CD4-positive, alpha-beta T cell treated with Interleukin-15 for 4 hours (primary cell): ENCODE results near the gene FCHSD2.

Experiments
- DNase-seq: peaks from one replicate; pipeline ENCODE4 v3.0.0-alpha.2; 2020; ENCODE audit warnings: low spot score

The FCHSD2 gene

DNA sequence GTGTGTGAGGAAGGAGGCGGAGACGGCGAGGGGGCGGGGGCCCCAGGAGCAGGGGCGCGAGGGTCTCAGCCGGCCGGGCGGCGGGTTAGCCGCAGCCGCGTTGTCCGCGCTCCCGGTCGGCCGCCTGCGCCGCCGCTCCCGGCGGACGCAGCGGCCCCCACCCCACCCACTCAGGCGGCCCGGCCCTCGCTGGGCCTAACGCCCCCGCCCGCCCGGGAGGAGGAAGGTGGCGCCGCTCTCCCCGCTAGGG lies at the start of gene FCHSD2:
Gene FCHSD2, minus strand, starts transcription at position 191 of the 250 bp plus-strand sequence. CDS start 441 bp downstream, outside the sequence.
- no peak for DNase-seq

DNA sequence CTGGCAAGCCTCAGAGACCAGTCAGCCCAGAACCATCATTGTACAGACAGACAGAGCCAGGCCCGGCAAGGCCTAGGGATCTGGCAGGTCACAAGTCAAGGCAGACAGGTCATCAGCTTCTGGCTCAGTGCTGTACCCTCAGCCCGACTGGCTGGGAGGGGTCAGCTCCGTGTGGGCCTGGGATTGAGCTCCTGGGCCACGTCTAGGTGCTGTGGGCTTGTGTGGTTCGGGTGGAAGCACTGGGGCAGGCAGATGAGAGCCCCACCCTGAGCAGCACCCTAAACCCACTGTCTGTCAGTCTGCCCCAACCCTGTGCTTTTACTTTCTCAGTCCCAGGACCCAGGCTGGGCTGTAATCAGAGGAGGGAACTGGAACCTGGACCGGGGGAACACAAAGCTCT lies 49.0 kb upstream of the FCHSD2 start:
- DNase-seq: no peak

DNA sequence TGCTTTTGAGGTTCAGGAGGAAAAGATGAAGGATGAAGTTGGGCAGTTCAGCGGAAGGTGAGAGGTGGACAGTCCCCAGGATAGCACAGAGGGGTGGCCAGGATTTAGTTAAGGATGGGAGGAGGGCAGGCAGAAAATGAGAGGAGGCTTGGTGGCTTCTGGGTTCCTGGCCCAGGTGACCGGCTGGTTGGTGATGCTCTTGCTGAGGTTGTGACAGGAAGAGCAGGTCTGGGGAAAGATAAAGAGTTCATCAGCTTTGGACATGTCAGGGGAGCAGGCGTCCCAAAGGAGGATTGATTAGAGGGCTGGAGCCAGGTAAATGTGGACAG lies 48.4 kb upstream of the FCHSD2 start:
- no peak for DNase-seq

DNA sequence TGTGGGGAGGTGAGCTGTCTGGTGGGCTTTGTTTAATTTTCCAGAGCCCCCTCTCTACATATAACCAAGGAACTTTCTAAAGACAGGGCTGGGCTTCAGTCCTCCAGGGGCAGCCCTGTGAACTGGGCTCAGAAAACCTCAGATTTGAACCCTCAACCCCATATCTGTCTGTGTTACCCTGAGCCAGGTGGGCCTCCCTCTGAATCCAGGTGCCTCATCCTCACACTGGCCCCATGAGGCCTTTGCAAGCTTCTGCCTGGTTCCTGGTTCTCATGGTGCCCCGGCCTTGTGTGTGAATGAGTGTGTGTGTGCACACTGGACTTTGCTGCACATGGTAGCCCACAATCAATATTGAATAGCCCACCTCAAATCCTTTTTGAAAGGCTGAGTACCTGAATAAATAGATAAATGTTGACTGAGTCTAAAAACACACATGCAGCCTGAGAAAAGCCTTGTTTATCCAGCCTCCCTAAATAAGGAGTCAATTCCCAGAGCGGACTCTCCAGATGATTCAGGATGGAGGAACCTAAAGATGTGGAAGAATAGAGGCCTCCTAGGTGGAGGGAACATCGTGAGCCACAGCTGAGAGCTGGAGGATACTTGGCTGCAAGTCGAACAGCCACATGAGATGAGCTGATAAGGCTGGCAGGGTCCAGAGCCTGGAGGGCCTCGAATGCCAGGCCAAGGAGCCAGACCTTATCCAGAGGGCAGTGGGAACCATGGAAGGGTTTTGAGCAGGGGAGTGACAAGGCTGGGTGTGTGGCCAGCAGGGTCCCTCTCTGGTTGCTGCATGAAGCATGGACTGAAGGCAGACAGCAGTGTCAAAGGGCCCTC lies 47.8 kb upstream of the FCHSD2 start:
- DNase-seq: no peak

DNA sequence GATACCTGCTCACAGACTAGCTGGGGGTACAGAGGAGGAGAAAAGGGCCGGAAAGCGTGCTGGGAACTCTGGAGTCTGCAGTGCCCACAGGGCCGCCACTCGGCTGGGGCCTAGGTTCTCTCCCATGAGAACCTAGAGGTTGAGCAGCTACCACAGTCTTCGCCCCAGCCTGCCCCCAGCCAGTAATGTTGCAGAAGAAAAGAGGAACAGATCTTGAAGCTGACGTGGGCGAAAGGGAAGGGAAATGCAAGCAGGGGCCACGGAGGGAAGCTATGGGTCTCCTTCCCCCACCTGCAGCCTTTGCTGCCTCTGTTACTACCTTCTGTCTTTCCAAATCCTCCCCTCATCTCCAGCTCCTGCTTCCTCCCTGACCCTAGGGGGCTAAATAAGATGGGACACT lies 47.2 kb upstream of the FCHSD2 start:
- no peak for DNase-seq

DNA sequence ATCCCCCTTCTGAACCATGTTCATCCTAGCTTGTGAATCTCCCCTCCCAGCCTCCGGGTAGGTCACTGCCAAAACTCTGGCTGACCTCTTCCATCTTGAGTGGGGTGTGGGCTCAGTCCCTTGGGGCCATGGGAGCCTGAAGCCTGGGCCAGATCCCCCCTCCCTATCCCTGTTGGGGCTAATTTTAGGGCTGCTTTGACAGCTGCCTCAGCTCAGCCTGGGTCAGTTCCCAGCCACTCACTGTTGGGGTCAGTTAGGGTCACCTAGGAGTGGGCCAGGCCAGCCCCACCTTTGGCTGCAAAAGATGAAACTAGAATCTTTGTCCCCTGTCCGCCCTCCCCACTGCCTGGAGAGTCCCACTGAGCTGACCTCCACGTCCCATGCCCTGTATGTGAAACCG lies 46.2 kb upstream of the FCHSD2 start:
- no peak for DNase-seq

DNA sequence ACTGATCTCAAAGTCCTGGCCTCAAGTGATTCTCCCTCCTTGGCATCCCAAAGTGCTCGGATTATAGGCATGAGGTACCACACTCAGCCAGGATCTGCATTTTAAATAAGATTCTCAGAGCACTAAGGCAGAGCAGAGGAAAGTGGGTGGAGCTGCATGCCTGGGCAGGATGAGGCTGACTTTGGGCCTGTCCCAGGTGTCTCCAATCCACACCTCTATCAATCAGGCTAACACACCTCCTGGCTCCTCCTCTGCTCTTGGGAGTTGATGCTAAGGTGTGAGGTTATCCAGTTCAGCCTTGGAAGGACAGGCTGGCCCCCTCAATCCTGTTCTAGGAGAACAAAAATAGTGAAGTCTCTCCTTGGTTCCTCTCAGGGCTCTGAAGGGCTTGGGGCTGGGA lies 45.7 kb upstream of the FCHSD2 start:
- no peak for DNase-seq

DNA sequence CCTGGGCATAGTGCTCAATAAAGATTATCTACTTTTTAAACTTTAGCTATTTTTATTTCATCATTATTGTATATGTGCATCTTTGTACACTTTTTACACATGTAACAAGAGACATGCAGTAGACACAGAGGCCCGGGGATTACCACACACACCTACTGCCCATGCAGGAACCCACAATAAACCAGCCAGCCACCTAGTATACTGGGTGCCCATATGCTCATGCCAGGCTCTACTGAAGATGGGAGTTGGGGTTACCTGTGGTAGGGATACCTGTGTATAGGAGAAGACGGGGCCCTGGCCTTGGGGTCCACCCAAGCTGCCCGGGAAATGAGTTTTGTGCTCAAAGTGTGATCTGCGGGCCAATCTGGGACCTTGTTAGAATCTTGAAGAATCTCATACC lies 44.8 kb upstream of the FCHSD2 start:
- DNase-seq: no peak

DNA sequence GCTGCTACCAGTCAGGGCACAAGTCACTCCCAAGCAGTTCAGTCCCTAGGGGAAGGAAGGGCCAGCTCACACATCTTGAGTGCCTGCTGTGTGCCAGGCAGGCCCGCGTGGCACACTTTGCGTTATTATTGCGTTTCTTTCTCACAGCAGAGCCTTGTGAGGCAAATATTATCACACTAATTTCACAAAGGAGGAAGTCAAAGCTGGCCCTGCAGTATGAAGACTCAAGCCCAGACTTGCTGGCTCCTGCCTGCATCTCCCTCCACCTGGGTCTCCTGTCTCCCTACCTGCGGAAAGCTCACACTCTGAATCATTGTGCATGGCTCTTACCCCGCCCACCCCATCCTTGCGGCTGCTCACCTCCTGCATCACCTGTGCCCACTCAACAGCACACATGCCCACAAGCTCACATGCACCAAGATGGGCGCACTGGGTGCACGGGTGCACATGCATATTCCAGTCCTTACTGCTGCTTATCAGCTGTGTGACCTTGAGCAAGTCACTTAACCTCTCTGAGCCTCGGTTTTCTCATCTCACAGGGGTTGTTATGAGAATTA lies 44.3 kb upstream of the FCHSD2 start:
- no peak for DNase-seq

DNA sequence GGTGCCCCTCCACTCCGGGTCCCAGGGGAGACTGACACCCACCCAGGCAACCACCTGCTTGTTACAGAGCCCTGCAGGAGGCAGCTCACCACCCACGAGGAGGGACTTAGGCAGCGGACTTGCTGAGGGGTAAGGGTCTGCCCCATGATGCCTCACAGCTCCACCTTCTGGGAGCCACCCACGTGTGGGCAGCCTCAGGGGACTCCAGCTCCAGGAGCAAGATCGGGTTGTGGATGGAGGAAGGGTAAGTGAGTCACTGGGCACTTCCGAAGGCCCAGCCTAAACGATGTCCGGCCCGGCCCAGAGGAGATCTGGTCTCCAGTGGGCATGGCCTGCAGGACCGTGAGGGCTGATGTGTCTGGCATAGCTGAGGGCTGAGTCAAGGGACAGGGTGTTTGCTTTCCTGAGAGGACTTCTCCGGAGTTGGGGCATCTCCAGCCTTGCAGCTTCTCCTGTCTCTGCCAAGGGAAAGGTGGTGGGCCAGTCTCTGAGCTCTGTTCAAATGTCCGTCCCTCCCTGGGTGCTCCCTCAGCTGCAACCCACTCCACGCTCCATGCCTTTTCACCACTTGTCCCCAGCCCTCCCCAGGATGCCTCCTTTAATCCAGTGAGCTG lies 43.7 kb upstream of the FCHSD2 start:
- no peak for DNase-seq

DNA sequence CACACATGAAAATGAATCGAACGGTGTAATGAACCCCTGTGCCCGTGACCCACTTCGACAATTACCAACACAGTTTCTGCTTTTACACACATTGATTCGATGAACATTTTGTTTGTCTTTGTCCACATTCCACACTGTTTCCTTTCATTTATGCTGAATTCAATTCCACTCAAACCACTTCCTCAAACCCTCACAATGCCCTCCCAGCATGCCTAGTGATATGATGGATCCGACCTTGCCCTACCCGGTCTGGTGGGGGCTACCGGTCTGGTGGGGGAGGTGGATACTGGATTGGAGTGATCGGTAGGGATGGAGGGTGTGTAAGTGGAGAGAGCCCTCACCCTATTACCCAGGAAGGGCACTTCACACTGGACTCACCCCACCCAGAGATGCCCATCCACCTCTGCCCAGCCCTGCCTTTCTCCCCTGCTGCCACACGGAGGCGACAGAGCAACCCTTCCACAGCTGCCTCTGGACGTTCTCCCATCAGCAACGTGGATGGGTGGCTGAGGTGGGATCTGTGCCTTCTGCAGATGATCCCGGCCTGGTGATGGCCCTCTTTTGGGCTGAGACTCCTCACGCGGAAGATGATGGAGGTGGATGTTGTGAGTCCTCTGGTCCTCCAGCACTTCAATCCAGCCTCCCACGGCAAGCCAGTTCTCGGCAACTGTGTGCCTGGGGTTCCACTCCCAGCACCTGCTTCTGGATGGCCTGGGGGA lies 43.0 kb upstream of the FCHSD2 start:
- DNase-seq: peak; percentile 30

DNA sequence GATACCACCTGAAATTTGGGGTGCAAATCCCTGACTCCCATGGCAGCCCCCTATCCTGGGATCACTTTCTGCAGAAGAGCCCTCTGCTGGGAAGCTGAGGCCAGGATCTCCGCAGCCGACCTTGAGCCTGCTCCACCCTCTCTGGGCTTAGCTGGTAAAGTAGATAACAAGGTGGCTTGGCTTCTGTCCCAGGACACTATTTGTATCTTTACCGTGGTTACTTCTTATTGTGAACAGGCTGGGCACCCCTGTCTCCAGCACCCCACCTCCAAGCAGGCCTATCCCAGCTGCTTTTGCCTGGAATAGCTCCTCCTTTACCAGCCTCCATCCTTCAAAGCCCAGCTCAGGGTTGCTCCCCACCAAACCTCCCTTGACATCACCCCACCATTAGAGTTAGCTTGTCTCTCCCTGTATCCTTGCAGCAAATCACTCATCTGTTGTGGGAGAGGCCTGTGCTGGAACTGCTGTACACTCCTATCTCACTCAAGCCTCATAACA lies 40.8 kb upstream of the FCHSD2 start:
- no peak for DNase-seq

DNA sequence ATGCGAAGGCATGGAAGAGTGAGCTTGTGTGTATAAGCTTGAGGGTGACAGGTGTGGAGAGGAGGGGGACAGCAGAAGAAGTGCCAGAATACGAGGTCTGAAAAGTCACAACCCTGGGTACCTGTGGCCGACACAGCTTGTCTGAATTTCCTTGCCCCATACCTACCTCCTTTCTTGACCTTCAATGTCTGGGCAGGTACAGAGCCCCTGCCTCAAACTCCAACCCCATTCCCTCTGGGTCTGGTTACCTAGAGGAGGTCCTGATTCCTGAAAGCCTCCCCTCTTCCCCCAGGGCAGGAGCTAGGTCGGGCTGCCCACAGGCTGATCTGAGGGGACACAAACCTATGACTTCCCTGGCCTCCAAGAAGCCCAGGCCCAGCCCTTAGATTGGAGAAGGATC lies 36.6 kb upstream of the FCHSD2 start:
- DNase-seq: no peak

DNA sequence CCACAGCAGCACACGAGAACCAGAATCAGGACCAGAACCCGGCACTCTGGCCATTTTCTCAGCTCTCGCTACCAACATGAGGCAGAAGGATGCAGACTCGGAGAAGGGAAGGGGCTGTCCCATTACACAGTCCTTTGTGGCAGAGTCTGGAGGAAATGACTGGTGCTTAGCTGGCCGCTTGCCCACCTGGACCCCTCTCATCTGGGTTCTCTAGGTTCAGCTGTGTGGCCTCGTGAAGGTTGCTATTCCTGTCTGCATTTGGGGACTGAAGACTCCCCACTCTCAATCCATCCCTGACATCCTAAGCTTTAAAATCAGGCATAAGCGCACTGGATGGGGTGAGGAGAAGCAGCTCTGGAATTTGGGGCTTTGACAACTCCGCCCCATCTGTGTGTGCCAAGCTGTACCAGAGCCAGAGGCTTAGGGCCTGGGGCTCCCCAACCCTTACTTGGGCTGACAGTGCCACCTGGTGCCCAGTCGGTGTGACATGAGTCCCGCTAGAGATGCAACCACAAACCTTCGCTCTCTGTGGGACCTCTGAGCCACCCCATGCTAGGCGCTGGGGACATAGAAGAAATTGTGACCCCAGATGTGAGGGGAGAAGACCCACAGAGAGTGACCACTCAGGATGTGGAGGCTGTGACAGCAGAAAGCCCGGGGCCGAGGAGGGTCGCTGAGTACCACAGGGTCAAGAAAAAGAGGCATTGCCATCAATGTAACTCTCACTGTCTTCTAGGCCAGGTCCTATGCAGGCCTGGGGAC lies 35.8 kb upstream of the FCHSD2 start:
- peak; percentile 77 for DNase-seq

DNA sequence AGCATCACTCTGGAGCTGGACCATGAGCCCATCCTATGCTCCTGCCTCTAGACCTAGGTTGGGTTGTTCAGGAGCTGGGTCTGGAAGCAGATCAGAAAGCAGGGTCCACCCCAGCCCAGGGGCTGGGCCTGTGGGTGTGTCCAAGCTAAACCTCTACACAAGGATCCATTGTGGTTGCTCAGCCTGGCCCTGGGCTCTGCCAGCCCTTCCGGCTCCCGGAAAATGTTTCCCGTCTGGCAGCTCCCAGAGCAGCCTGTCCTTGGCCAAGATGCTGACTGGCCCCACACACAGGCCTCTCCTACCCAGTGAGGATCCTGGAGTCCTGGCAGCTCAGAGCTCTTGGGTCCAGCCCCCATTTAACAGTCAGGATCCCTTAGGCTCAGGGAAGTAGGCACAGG lies 35.3 kb upstream of the FCHSD2 start:
- DNase-seq: no peak

DNA sequence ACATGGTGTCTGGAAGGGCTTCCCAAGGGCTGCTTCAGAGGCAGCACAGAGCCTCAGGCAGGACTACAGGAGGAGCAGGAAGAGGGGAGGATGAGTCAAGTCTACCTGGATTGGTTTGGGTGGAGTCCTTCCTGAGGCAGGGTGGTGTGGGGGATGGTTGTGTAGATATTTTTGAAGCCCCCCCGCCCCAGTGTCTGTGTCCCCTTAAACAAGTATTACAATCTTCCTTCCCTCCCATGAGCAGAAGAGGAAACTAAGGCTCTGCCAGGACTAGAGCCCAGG lies 34.7 kb upstream of the FCHSD2 start:
- DNase-seq: no peak

DNA sequence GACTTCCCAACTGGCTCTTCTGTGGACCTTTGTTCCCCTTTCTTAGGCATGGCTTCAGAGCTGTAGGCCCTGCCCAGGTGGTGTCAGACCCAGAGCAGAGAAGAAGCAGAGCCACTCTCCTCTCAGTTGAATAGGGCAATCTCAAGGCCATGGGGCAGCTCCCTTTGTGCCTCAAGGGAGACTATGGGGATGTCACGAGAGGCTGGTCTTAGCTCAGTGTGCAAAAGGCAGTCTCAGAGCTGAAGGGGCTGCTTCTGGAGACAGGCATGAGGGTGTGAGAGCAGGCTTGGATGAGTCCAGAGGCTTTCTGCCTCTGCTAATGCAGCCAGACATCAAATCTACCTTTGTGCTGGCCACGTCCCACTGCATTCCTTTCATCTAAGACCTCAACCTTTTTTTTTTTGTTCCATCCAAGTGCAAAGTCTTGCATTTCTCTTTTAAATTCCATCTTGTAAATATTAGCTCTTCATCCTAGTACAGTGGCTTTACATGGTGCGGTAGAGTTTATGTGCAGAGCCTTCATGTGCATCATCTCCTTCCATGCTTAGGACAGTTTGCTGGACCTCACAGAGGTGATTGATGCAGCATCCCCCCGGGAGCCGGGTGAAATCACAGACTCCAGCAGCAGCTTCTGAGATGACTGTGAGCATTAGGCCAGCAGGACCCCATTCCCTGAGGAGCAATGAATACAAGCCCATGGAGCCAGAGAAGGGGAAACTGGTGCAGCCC lies 34.2 kb upstream of the FCHSD2 start:
- no peak for DNase-seq

DNA sequence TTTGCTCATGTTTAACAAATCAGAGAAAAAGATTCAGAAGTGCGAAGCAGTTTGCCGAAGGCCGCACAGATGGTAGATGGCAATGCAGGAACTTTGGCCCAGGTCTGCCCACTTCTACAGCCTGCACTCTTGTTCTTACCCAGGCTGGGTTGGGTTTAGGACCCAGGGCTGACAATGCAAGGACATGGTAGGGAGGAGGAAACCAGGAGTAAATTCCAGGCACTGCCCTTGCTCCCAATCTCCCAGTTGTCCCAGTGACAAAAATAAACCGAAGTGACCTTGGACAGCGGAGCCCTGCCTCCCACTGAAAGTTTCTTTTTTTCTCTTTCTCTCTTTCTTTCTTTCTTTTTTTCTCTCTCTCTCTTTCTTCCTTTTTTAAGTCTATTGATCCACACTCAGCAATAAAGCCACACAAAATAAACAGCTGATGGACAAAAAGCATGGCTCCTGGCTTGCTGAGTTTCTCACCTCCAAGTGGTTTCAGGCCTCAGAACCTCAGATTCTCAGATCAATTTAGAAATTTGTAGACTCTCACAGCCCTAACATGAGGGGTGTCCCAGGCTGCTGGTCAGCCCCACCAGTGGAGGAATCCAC lies 33.5 kb upstream of the FCHSD2 start:
- DNase-seq: no peak

DNA sequence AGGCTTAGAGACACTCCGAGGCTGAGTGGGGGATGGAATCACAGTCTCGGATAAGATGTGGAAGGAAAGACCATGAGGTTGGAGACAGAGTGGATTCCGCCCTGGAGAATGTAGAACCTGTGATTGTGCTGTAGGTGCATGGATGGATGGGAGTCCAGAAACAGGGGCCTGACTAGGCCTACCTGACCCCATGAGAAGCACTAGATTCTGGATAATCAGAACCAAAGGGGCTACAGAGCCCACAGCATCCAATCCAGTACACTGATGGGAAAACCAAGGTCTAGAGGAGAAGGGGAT lies 32.3 kb upstream of the FCHSD2 start:
- no peak for DNase-seq

DNA sequence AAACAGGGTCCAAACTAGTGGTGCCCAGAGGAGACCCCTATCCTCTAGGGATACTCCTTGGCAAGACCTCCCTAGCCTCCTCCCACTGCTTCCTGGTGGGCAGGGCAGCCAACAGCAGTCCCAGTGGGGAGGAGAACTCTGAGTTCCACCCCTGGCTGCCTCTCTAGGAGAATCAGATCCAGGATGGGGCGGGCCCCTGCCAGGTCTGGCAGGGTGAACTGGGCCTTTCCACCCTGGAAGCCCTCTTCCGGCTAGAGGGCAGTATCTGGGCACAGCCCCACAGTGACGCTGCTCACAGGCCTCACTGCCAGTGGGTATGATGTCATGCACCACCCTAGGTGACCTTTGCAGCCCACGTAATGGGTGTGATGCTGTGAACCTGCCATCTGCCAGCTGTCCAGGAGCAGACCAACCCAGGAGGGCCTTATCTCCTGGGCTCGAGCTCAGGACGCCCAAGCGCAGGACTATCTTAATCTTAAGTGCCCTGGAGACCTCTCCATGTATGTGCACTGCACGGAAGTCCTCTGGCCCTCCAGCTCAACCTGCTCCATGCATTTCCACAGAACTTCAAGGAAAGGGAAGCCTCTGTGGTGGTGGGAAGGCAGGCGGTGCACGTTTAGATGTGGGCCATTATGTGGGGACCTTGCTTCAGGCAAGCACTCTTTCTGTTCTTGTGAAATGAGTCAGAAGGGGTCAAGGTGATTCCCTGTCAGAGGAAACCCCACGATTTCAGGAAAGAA lies 31.8 kb upstream of the FCHSD2 start:
- no peak for DNase-seq
